Thyroid gland (tissue), 4 donors: ENCODE results near the gene PIGQ. TPM values are rescaled to one million over a fixed set of nuclear protein-coding genes. Genes with fewer than 3 reads are reported as not detected.

Experiments used
- DNase-seq, 2 donors: peaks; one replicate each; pipeline ENCODE4 v3.0.0-alpha.2; 2019
- H3K27ac ChIP-seq, 3 donors: fragments of 200-600 bp; sonication (generic); 1 replicate in 2 of 3; 2 replicates in 1 of 3; pipeline ENCODE4 v1.5.1; 2016 to 2019; ENCODE audit warnings: mild to moderate bottlenecking in 1 of 3, moderate library complexity in 1 of 3
- H3K27me3 ChIP-seq: fragments of 200-600 bp; sonication (generic); one replicate; pipeline ENCODE4 v1.5.1; 2019
- H3K36me3 ChIP-seq, 2 donors: fragments of 200-600 bp; sonication (generic); one replicate each; pipeline ENCODE4 v1.5.1; 2016 to 2019
- H3K4me1 ChIP-seq, 2 donors: fragments of 200-600 bp; sonication (generic); one replicate each; pipeline ENCODE4 v1.5.1; 2017 to 2019
- H3K4me3 ChIP-seq, 3 donors: fragments of 200-600 bp; sonication (generic); replicated peaks in 1 of 3; 1 replicate in 2 of 3; 2 replicates in 1 of 3; pipeline ENCODE4 v1.5.1; 2016; ENCODE audit warnings: mild to moderate bottlenecking in 1 of 3
- H3K9me3 ChIP-seq: fragments of 200-600 bp; sonication (generic); one replicate; pipeline ENCODE4 v1.5.1; 2017
- POLR2A ChIP-seq, 2 donors: fragments of 450-650 bp; IDR thresholded peaks; one replicate each; pipeline ENCODE4 v1.6.1; 2017; ENCODE audit warnings: antibody characterized with exemption in 2 of 2, mild to moderate bottlenecking in 2 of 2, moderate library complexity in 1 of 2
- WGBS, 2 donors: methylation state at CpG; one replicate each; pipeline ENCODE4 v1.1.5; 2017; 5-methylcytosine and 5-hydroxymethylcytosine counted together
- intact Hi-C: fragments of 100-400 bp; cut with DNase I; formaldehyde crosslinking; loops from one replicate; pipeline ENCODE4 v1.15.1; 2023
- total RNA-seq, 4 donors: library from RNA; depleted of rRNA; stranded (reverse); fragments of >200 nt; gene quantifications; one replicate each; pipeline ENCODE4 v1.2.3, GENCODE V29; 2016
- TF ChIP-seq, protein P1 (sequence below), 6 experiments: fragments of 200-600 bp in 3 of 6; fragments of 450-650 bp in 3 of 6; sonication (generic) in 3 of 6; IDR thresholded peaks; one replicate each; pipeline ENCODE4 v1.5.1; 2016 to 2019; ENCODE audit warnings: antibody characterized with exemption in 6 of 6, mild to moderate bottlenecking in 2 of 6, inconsistent platforms in 1 of 6, moderate library complexity in 1 of 6

The PIGQ gene
- total RNA-seq, 4 donors from 2014 or later: 69.6 to 125 (median 108) TPM

DNA sequence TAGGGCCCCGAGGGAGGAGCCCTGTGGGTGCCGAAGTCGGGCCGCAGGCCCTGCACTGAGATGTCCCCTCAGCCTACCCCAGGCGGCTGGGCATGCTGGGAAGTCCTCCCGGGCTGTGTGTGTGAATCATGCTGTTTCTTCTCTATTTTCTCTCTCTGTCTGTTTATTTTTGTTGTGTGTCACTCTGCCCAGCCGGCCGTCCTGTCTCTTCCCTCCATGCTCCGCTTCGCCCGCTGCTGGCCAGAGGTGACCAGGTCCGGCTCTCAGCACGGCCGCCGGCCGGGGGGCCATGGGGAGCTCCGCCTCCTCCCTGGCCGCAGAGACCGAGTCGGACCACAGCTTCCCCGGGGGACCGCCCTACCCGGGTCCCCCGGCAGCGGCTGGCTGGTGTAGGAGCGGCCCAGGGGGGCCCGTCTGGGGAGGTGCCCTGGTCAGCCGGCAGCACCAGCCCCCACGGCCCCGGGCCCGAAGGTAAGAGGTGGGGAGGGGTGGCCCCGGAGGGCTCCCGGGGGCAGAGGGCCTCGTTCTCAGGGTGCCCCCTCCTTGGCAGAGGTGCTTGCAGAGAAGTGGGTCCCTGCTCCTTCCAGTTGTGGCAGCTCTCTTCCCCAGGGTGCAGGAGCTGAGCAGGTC is 29.8 kb upstream of the PIGQ start:
- Histone ChIP-seq H3K4me3 (no peak overlapping the region), H3K36me3 (no peaks in the 10 kb centered on the region), H3K27me3 (no peaks in the 10 kb centered on the region), H3K9me3 (no peaks in the 10 kb centered on the region), H3K27ac (no peak overlapping the region), H3K4me1 (no peaks in the 10 kb centered on the region)
- TF ChIP-seq POLR2A (IDR thresholded peaks at IDR 0.05): no peak
- TF ChIP-seq, protein P1, sequence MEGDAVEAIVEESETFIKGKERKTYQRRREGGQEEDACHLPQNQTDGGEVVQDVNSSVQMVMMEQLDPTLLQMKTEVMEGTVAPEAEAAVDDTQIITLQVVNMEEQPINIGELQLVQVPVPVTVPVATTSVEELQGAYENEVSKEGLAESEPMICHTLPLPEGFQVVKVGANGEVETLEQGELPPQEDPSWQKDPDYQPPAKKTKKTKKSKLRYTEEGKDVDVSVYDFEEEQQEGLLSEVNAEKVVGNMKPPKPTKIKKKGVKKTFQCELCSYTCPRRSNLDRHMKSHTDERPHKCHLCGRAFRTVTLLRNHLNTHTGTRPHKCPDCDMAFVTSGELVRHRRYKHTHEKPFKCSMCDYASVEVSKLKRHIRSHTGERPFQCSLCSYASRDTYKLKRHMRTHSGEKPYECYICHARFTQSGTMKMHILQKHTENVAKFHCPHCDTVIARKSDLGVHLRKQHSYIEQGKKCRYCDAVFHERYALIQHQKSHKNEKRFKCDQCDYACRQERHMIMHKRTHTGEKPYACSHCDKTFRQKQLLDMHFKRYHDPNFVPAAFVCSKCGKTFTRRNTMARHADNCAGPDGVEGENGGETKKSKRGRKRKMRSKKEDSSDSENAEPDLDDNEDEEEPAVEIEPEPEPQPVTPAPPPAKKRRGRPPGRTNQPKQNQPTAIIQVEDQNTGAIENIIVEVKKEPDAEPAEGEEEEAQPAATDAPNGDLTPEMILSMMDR (IDR thresholded peaks at IDR 0.05): no peak
- 89 to 90% methylated on average over 20 of the region's 34 CpGs for WGBS, 2 donors
- no peak for DNase-seq
- intact Hi-C loops: no loop called here

DNA sequence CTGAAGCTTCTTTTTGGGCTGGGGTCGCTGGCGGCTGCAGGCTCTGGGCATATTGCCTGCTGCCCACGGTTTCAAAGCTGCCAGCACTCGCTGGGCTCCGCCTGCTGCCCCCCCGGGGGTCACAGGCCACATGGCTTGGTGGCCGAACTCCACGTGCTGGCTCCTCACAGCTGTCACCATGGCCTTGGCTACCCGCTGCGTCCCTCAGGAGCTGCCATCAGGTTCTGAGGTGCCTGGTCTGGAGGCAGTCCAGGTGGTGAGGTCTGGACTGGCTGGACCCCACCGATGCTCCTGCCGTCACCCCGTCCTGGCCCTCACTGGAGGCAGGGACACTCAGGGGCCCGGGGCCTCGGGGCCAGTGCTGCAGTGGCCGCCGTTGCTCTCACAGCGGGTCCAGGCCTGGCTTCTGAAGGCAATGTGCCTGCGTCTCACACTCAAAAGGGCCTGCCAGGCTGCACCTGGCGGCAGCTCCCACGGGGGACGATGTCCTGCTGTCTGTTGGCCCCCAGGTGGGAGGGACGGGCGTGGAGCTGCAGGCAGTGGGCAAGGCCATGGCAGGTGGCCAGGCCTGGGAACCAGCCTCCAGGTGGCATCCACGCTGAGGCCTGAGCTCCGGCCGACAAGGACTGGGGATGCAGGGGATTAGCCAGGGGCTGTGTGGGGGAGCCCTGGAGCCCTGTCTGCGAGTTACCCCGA is 29.0 kb upstream of the PIGQ start:
- DNase-seq: no peak
- Histone ChIP-seq H3K9me3 (no peaks in the 10 kb centered on the region), H3K36me3 (no peaks in the 10 kb centered on the region), H3K27me3 (no peaks in the 10 kb centered on the region), H3K4me3 (no peak overlapping the region), H3K4me1 (no peaks in the 10 kb centered on the region), H3K27ac (no peak overlapping the region)
- WGBS, 2 donors: 75 to 94% methylated on average over 4 to 9 of the region's 29 CpGs
- TF ChIP-seq POLR2A (IDR thresholded peaks at IDR 0.05): no peak
- TF ChIP-seq, protein P1 (IDR thresholded peaks at IDR 0.05): no peak
- intact Hi-C loops: no loop called here

DNA sequence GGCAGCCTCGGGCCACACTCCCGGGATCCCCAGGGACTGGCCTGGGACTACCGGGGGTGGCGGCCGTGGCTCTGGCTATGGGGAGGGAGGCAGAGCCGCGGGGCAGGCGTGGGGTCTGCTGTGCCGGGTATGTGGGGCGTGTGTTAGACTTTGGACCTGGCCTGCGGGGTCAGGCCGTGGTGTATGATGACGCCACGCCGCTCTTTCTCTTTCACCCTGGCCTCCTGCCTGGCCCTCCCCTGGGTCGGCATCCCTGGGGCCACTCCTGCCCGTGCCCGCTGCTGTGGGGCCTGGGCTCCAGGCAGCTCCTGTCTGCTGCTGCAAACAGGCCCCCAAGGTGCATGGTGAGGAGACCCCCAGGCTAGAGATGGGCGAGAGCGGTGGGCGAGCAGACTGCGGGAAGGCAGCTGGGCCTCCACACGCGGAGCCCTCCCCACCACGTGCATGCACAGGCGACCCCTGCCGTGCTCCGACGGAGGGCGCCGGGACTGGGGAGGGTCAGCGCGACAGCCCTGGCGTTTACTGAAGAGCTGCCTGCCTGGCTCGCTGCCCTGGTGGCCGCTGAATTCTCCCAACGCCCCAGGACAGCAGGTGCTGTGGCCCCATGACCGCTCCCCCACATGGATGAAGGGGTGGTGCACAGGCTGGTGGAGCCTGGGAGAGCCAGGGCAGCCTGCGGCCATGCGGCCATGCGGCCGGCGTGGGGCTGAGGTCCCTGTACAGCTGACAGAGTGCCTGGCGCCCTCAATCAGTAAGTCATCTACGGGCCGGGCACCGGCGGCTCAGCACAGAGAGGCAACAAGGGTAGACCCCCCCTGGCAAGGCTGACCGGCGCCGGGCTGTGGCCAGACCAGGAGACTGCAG is 26.2 kb upstream of the PIGQ start:
- 89 to 93% methylated on average over 27 to 40 of the region's 51 CpGs for WGBS, 2 donors
- H3K4me3 ChIP-seq: no peak overlapping the region
- TF ChIP-seq POLR2A (IDR thresholded peaks at IDR 0.05): no peak
- TF ChIP-seq, protein P1 (IDR thresholded peaks at IDR 0.05): no peak
- H3K9me3 ChIP-seq: no peaks in the 10 kb centered on the region
- no peak for DNase-seq
- H3K27me3 ChIP-seq: no peaks in the 10 kb centered on the region
- intact Hi-C loops: no loop called here
- no peaks in the 10 kb centered on the region for H3K36me3 ChIP-seq
- no peak overlapping the region for H3K27ac ChIP-seq
- H3K4me1 ChIP-seq: no peaks in the 10 kb centered on the region

DNA sequence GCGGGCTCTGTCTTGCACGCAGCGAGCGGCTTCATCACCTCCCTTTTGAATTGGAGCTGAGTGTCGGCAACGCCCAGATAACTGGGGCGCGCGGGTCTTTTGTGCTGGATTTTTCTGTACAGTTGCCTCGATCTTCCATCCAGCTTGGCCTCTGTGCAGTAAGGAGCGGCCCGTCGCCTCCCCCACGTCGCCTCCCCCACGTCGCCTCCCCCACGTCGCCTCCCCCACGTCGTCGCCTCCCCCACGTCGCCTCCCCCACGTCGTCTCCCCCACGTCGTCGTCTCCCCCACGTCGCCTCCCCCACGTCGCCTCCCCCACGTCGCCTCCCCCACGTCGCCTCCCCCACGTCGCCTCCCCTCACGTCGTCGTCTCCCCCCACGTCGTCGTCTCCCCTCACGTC is 25.3 kb upstream of the PIGQ start:
- TF ChIP-seq, protein P1 (IDR thresholded peaks at IDR 0.05): no peak
- TF ChIP-seq POLR2A (IDR thresholded peaks at IDR 0.05): no peak
- Histone ChIP-seq H3K27ac (no peak overlapping the region), H3K27me3 (no peaks in the 10 kb centered on the region), H3K9me3 (no peaks in the 10 kb centered on the region), H3K4me1 (no peaks in the 10 kb centered on the region), H3K36me3 (peaks cover 0 to 5% of the 10 kb centered on the region in 2 donors), H3K4me3 (no peak overlapping the region)
- WGBS, 2 donors: 96 to 97% methylated on average over 46 of the region's 46 CpGs
- DNase-seq: no peak
- intact Hi-C loops: no loop called here
